Measurements from ENCODE around the gene STAM2.

- TF ChIP-seq CTCF (IDR thresholded peaks at IDR 0.05) = no peak
- TF ChIP-seq POLR2A (IDR thresholded peaks at IDR 0.05) = no peak
Measured at GRCh38 chr2:152167065-152167464, 8.5 kb downstream of the STAM2 start.

Measured in esophagus squamous epithelium (tissue), 4 donors.